Skeletal muscle tissue (tissue), 4 donors: ENCODE data around the gene GLIS1. TPM values are rescaled to one million over a fixed set of nuclear protein-coding genes. Genes with fewer than 3 reads are reported as not detected.

Experiments used
- H3K27ac ChIP-seq: one replicate; pipeline ENCODE4 v1.7.0; 2013; ENCODE audit warnings: mild to moderate bottlenecking, low read depth, low read length, inconsistent platforms
- H3K27me3 ChIP-seq, 3 donors: one replicate each; pipeline ENCODE4 v1.7.0; 2013; ENCODE audit warnings: low read length in 3 of 3; ENCODE audit not compliant: control insufficient read depth in 3 of 3, insufficient read depth in 3 of 3
- H3K36me3 ChIP-seq, 3 donors: one replicate each; pipeline ENCODE4 v1.7.0; 2013; ENCODE audit warnings: low read length in 3 of 3; ENCODE audit not compliant: control insufficient read depth in 3 of 3, insufficient read depth in 3 of 3
- H3K4me1 ChIP-seq, 3 donors: one replicate each; pipeline ENCODE4 v1.7.0; 2013; ENCODE audit warnings: low read length in 3 of 3, mild to moderate bottlenecking in 3 of 3; ENCODE audit not compliant: control insufficient read depth in 3 of 3, insufficient read depth in 3 of 3
- H3K4me3 ChIP-seq, 3 donors: one replicate each; pipeline ENCODE4 v1.7.0; 2013; ENCODE audit warnings: low read length in 3 of 3
- H3K9ac ChIP-seq, 3 donors: one replicate each; pipeline ENCODE4 v1.7.0; 2013; ENCODE audit warnings: low read length in 3 of 3, mild to moderate bottlenecking in 3 of 3, moderate library complexity in 2 of 3, low read depth in 1 of 3
- H3K9me3 ChIP-seq, 3 donors: one replicate each; pipeline ENCODE4 v1.7.0; 2013; ENCODE audit warnings: low read length in 3 of 3; ENCODE audit not compliant: control insufficient read depth in 3 of 3
- total RNA-seq: library from RNA; depleted of rRNA; stranded (reverse); fragments of >200 nt; gene quantifications from one replicate; pipeline ENCODE4 v1.2.3, GENCODE V29; 2014
- donor health status: Osteomylitis.

The GLIS1 gene
- total RNA-seq, 1 donor from 2014 or later: not detected

DNA sequence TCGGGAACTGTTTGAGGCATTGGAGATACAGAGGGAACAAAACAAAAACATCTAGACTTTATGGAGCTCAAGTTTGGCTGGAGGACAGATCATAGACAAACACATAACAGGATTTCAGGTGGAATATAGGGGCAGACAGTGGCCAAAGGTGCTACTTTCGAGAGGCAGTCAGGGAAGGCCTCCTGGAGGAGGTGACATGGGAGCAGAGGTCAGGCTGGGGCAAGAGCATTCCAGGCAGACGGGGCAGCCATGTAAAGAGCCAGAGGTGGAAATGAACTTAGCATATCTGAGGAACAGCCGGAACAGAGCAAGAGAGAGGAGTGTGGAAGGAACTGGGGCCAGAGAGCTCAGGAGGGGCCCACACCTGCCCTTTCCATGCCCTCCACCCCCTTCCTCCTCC, 157.5 kb downstream of the GLIS1 start:
- H3K27me3 ChIP-seq: peaks cover 0 to 7% (median 4%) of the 10 kb centered on the region in 3 donors
- H3K4me1 ChIP-seq: no peaks in the 10 kb centered on the region
- no peaks in the 10 kb centered on the region for H3K36me3 ChIP-seq
- no peak overlapping the region for H3K27ac ChIP-seq
- H3K4me3 ChIP-seq: no peak overlapping the region
- no peak overlapping the region for H3K9ac ChIP-seq
- no peaks in the 10 kb centered on the region for H3K9me3 ChIP-seq

DNA sequence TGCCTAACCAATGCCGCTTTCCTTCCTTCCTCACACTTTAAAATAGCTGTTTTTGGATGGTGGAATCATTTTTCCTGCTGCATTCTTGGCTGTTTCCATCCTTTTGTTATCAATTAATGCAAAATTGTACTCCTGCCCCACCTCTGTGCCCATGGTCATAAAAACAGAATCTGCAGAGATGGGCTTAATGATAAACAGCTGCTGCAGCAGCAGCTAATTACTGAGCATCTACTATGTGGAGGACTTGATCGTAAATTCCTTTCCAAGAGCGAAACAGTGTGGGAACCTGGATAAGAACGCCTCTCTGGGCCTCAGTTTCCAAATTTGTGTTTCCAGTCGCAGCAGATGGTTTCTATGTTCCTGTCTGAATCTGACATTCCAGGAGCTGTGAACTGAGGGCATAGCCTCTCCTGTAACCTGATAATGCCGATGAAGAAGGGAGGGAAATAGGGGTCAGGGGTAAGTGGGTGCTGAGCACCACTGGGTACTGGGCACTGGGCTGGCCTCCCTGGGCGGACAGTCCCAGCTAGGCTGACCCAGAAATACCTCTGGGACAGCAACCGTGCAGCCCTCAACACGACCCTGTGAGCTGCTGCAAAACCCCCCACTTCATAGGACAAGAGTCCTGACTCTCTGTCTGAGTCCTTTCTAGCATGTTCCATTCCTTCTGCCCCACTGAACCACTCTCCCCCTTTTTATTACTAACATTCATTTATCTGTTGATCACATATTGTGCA, 158.1 kb downstream of the GLIS1 start:
- H3K9ac ChIP-seq: no peak overlapping the region
- H3K27ac ChIP-seq: no peak overlapping the region
- peaks cover 0 to 7% (median 4%) of the 10 kb centered on the region in 3 donors for H3K27me3 ChIP-seq
- H3K4me3 ChIP-seq: no peak overlapping the region
- no peaks in the 10 kb centered on the region for H3K4me1 ChIP-seq
- no peaks in the 10 kb centered on the region for H3K36me3 ChIP-seq
- no peaks in the 10 kb centered on the region for H3K9me3 ChIP-seq

DNA sequence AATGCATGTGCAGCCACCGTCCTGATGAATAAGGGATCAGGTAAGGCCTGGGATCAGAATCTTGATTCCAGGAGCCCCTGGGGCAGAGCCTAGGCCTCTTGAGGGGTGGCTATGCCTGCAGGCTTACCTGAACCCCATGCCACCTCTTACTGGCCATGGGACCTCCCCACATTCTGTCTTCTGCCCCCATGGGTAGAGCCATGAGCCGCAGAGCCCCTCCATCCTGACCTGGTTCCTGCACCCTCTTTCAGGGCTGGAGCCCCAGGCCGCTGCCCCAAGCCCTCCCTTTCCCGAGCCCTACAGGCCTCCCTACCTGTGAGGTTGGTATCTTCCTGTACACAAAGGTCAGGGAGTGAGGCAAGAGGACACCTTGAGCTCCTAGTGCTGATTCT, 159.0 kb downstream of the GLIS1 start:
- peaks cover 0 to 7% (median 4%) of the 10 kb centered on the region in 3 donors for H3K27me3 ChIP-seq
- H3K9me3 ChIP-seq: no peaks in the 10 kb centered on the region
- H3K4me3 ChIP-seq: no peak overlapping the region
- no peak overlapping the region for H3K9ac ChIP-seq
- H3K27ac ChIP-seq: no peak overlapping the region
- H3K4me1 ChIP-seq: no peaks in the 10 kb centered on the region
- no peaks in the 10 kb centered on the region for H3K36me3 ChIP-seq

DNA sequence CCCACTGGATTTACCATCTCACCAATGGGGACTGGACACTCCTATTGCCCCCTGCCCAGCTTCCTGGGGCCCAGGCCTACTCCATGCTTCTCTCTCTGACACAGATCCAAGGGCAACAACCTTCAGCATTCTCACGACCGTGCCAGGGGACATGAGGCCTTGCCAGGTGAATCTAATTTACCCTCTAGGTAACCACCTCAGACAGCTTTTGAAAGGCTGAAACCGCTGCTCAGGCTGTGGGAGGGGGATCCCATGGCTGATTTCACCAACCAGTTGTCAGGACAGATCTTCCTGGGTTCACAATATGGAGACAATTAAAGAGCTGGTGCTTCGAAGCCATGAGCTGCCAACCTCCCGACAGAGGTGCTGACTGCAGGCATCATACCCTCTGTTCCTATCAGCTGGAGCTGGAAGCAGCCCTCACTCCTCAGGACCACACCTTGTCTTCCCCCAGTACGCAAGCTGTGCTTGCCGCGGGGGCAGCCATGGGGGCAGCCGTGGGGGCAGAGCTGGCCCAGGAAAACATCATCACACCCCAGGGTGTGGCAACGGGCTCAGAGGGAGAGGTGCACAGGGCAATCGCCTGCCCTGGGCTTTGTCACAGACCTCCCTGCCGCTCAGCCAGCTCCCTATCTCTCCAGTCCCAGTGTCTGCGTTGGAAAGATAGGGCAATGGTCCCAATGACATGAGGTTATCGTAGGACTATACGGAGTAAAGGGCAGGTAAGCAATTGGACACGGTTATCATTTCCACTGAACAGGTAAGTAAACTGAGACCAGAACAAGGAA, 159.5 kb downstream of the GLIS1 start:
- no peaks in the 10 kb centered on the region for H3K36me3 ChIP-seq
- H3K4me1 ChIP-seq: no peaks in the 10 kb centered on the region
- no peaks in the 10 kb centered on the region for H3K9me3 ChIP-seq
- no peak overlapping the region for H3K27ac ChIP-seq
- no peak overlapping the region for H3K4me3 ChIP-seq
- H3K27me3 ChIP-seq: peaks cover 0 to 7% (median 2%) of the 10 kb centered on the region in 3 donors
- no peak overlapping the region for H3K9ac ChIP-seq

DNA sequence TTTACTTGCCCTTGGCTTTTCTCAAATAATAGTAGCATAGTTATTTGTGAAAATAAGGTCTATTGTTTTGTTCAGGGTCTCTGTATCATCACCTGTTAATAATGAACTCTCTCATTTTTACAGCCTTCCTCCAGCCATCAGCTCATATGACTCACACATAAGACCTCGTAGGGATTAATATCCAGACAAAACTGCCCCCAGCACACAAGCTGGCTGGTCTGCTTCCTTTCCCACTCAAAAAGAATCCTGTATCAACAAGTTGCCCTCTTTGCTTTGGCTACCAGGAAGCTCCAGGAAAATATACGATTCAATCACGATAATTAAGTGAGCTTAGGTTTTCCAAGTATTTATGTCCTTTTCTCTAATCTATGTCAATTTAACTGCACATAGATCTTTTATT, 160.6 kb downstream of the GLIS1 start:
- Histone ChIP-seq H3K9ac (no peak overlapping the region), H3K27me3 (peaks cover 0 to 4% (median 0%) of the 10 kb centered on the region in 3 donors), H3K9me3 (no peaks in the 10 kb centered on the region), H3K4me3 (no peak overlapping the region), H3K27ac (no peak overlapping the region), H3K36me3 (no peaks in the 10 kb centered on the region), H3K4me1 (no peaks in the 10 kb centered on the region)

GRCh38 chr1:53577761-53578100, 161.2 kb downstream of the GLIS1 start:
- H3K9ac ChIP-seq: no peak overlapping the region
- no peak overlapping the region for H3K4me3 ChIP-seq
- no peak overlapping the region for H3K27ac ChIP-seq
- H3K4me1 ChIP-seq: peaks cover 0 to 2% (median under 1%) of the 10 kb centered on the region in 3 donors
- no peaks in the 10 kb centered on the region for H3K36me3 ChIP-seq
- H3K9me3 ChIP-seq: no peaks in the 10 kb centered on the region
- peaks cover 0 to 4% (median 0%) of the 10 kb centered on the region in 3 donors for H3K27me3 ChIP-seq

GRCh38 chr1:53576866-53577760, 161.9 kb downstream of the GLIS1 start:
- Histone ChIP-seq H3K9ac (no peak overlapping the region), H3K27me3 (peaks cover 0 to 4% (median 0%) of the 10 kb centered on the region in 3 donors), H3K9me3 (no peaks in the 10 kb centered on the region), H3K36me3 (no peaks in the 10 kb centered on the region), H3K4me3 (no peak overlapping the region), H3K27ac (no peak overlapping the region), H3K4me1 (peaks cover 0 to 8% (median 7%) of the 10 kb centered on the region in 3 donors)

- Histone ChIP-seq H3K27me3 (peaks cover 0 to 4% (median 0%) of the 10 kb centered on the region in 3 donors), H3K4me1 (peaks cover 0 to 9% (median 9%) of the 10 kb centered on the region in 3 donors), H3K9me3 (no peaks in the 10 kb centered on the region), H3K4me3 (no peak overlapping the region), H3K27ac (no peak overlapping the region), H3K36me3 (no peaks in the 10 kb centered on the region), H3K9ac (no peak overlapping the region)
Observed at GRCh38 chr1:53576381-53576801, 162.6 kb downstream of the GLIS1 start.

DNA sequence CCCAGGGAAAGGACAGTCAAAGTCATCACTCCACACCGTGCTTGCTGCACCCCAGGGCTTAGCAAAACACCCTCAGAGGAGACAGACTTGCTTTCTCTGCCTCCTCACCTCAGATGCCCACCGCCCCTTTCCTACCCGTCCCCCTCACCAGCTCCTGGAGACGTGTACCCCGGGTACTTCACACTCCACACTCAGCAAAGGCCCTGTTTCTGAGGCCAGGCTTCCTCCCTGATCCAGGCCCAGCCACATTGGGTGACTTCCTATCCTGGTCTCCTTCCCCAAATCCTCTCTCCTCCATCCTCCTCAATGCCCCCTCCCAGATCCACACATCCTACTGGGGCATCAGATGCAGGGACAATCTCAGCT, 163.0 kb downstream of the GLIS1 start:
- peaks cover 0 to 4% (median 0%) of the 10 kb centered on the region in 3 donors for H3K27me3 ChIP-seq
- no peak overlapping the region for H3K4me3 ChIP-seq
- H3K27ac ChIP-seq: no peak overlapping the region
- no peaks in the 10 kb centered on the region for H3K36me3 ChIP-seq
- H3K9ac ChIP-seq: no peak overlapping the region
- no peaks in the 10 kb centered on the region for H3K9me3 ChIP-seq
- peaks cover 0 to 9% (median 9%) of the 10 kb centered on the region in 3 donors for H3K4me1 ChIP-seq
